HG02623 (cell line): ENCODE results near the gene KIRREL3.

ENCODE experiments used
- ATAC-seq: cut with Tn5 transposase; IDR thresholded peaks from one replicate; pipeline ENCODE4 v1.9.1; 2021; ENCODE audit warnings: moderate library complexity; ENCODE audit not compliant: unreplicated experiment

The KIRREL3 gene

DNA sequence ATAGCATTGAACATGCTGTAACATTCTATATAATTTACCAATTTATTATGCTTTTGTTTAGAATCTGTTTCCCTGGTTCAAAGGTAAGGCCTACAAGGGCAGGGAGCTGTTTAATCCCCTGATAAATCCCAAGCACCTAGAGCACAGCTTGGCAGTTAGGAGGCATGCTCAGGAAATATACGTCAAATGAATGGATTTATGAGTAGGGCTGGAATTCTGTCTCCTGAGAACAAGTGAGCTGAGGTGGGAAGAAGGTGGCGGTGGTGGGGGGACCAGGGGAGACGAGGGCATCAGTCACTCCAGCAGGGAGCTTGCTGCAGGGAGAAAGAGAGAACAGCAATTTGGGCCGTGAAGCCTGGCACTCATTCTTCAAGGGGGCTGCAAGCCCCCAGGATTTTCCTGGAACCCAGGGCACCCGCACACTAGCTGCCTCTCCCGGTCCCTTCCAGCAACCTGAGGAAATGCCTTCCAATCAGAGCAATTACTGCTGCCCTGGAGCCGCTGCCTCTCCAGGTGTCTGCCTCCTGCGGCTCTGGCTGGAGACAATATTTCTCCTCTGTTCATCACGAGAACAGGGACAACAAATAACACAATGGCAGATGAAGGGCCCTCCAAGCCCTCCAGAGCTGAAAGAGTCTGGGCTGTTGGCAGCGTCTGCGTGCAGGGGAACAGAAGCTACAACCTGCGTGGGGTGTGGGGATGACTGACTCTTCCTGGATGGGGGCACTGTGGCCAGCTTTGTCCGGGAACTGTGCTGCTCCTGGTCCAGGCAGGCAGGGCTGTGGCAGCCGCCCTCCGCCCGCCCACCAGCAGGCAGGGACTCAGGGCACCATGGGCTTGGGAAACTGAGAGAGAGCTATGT, 411.7 kb downstream of the KIRREL3 start:
- no peak for ATAC-seq

DNA sequence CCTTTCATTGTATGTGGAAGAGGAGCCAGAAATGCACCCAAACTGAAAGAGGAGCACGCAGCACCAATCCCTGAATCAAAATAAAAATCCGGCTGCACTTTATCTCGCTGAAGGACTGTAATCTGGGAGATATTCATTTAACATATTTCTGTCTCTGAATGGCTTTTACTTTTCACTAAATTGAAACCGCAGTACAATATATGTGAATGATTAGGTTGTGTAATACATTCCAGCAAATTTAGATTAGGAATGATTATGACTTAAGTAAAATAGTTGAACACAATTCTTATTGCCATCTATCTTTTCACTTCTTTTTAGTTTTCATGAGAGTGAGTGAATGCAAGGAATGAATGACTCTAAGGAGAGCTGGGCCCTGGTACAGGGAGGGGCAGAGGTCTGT, 413.0 kb downstream of the KIRREL3 start:
- ATAC-seq, result no peak

- no peak for ATAC-seq
Observed at GRCh38 chr11:126585774-126586491, 414.6 kb downstream of the KIRREL3 start.

DNA sequence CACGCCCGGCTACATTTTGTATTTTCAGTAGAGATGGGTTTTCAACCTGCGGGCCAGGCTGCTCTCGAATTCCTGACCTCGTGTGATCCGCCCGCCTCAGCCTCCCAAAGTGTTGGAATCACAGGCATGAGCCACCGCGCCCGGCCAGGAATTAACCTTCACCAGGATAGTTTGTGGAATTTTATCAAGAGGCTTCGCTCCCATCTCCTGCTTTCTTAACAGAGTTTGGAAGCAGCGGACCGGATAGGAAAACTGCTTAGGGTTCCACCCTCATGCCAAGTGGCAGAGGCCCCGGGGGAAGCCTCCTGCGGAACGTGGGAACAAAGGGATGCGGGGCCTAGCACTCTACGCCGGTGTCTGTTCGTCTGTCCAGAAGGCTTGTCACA, 415.2 kb downstream of the KIRREL3 start:
- ATAC-seq, result no peak

DNA sequence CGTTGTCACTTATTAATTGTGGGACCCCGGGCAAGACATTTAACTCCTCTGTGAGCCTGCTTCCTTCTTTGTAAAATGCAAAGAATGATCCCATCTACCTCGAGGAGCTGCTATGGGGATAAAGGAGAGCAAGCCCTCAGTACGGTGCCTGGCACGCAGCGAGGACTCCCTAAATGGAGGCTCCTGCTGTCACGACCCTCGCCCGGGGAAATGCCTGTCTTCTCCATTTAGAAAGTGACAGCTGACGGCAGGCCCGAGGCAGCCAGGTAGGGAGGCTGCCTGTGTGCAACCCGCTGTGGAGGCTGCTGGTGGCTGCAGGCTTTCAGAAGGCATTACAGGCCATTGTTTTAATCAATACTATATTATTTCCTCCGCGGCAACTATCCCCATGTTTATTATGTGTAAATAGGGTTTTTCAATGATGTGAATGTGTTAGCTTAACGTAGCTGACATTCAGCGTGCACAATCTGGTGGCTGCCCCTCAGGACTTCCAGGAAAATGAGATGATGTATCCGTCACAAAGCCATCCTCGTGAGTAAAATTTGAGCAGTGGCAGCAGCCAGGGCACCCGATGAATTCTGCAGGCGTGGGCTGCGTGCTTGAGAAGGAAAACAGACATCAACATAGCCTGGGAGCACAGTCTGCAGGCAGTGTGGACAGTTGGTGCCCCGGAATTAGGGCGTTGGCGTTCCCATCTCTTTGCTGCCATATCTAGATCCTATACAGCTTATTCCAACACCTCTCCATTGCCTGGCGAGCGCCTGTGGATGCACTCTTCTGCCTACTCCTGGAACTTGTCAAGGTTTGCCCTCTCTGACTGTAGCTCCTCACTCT, 416.8 kb downstream of the KIRREL3 start:
- ATAC-seq, result no peak

DNA sequence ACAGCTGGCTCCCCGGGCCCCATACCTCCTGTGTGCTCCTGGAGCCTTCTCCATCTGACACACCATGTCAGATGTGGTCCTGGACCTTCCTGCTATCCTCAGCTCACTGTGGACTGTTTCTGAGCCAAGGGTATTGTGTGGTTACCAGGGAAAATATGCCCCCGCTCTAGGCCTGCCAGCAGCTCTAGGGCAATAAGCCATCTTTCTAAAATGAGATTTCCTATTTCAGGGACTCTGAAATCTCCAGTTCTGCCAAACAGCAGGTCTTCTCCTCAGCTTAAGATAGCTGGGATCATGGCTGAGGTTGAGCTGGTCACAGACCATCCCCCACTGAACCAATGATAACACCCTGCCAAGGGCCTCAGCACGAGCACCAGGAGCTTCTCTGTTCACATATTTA, 417.5 kb downstream of the KIRREL3 start:
- ATAC-seq, result no peak

GRCh38 chr11:126581871-126582648, 418.5 kb downstream of the KIRREL3 start:
- no peak for ATAC-seq

DNA sequence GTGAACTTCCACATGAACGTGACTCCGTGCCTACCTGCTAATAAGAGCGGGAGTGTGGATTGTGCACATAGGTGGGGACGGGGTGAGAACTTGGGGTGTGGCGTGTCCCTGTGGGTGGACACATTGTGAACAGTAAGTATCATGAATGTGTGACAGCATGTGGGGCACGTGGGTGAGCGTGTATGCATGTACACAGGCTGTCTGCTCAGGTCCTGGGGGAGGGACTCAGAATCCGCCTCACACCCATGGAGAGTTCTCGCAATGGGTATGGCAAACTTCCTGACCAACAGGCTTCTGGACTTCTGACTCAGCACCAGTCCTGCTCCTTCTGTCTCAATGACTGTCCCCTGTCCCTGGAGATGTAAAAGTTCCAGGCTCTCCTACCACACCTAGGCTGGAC, 422.1 kb downstream of the KIRREL3 start:
- no peak for ATAC-seq

GRCh38 chr11:126578021-126578420, 422.5 kb downstream of the KIRREL3 start:
- ATAC-seq, result no peak

- no peak for ATAC-seq
Observed at GRCh38 chr11:126575849-126576248, 424.7 kb downstream of the KIRREL3 start.

DNA sequence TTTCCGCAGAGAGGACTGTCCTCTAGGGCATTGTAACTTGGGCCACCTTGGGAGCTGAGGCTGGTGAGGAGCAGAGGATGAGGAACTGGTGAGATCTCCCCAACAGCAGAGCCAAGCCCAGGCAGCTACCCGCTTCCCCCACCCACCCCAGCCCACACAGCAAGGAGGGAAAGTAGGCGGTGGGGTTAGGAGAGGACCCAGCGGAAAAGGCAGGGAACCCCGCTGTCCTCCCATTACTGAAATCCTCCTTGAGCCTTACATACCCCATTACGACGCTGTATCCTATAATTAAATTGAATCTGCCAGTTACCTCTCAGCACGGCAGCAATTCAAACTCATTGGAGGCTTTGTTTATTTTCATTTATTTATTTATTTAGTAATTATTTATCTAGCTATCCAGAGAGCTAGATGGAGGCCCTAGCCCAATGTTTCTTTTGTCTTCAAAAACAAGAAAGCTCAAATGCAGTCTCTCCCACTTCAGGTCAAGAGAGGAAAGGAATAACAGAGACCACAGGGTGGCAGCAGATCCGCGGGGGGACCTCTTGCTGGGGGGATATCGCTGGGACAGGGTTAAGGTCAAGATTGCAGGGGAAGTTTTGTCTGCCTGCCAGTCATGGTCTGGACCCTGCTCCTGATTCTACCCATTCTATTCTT, 427.1 kb downstream of the KIRREL3 start:
- ATAC-seq, result no peak

- no peak for ATAC-seq
Observed at GRCh38 chr11:126570489-126570888, 430.1 kb downstream of the KIRREL3 start.

- no peak for ATAC-seq
Observed at GRCh38 chr11:126567419-126567818, 433.2 kb downstream of the KIRREL3 start.

DNA sequence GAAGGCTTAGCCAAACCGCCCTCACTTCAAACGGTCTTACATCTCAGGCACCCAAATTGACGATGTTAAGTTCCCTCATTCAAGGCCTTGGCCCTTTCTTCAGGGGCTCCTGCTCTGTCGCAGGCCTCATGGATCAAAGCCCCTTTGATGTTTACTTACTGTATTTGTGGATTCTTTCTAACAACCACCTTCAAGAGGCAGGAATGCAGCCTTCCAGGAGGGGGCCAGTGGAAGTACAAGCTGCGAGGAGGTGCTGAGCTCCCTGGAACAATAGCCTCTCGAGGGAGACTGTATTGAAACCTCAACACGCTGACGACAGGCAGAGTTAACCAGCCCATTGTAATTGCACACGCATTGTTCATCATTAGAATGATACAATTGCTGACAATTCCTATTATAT, 436.0 kb downstream of the KIRREL3 start:
- ATAC-seq, result no peak

DNA sequence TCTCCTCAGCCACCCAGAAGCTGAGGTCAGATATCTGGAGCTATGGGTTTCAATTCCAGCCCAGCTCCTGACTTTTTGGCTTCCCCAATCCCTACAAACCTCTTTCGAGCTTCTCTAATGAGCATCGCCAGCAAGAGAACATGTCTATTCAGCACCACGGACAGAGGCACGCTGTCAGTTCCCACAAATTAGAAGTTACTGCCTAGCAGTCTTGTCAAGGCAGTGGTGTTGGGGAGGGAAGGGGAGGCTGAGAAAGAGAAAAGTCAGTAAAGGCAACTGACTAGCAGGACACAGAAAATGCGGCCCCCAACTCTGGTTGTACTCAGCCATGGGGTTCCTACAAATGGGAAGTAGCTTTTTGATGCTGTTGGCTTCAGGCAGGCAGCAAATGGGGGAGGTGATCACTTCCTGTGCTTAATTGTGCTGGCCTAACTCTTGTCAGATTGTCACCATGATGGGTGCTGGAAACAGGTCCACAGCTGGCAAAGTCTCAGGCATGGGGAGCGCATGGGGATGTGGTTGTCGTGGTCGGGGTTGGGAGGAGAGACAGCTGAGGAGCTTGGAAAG, 439.2 kb downstream of the KIRREL3 start:
- ATAC-seq, result no peak

- no peak for ATAC-seq
Observed at GRCh38 chr11:126560221-126560620, 440.3 kb downstream of the KIRREL3 start.

- ATAC-seq, result no peak
Observed at GRCh38 chr11:126548581-126549550, 451.7 kb downstream of the KIRREL3 start.

DNA sequence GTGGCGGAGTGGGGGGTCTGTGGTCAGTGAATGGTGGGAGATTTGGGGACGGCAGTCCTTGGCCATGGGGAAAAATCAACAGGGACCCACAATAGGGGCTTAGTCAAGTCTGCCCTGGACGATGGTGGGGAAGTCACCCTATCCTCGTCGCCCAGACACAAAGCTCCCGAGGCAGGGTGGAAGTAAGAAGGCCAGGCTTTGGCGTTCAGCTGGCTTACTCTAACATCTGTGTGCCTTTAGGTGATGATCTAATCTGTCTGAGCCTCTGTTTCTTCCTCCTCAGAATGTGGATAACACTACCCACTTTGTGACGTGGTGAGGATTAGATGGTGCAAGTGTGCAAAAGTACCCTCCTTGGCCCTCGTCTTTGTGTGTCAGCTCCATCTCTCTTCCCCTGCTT, 452.9 kb downstream of the KIRREL3 start:
- ATAC-seq, result no peak

DNA sequence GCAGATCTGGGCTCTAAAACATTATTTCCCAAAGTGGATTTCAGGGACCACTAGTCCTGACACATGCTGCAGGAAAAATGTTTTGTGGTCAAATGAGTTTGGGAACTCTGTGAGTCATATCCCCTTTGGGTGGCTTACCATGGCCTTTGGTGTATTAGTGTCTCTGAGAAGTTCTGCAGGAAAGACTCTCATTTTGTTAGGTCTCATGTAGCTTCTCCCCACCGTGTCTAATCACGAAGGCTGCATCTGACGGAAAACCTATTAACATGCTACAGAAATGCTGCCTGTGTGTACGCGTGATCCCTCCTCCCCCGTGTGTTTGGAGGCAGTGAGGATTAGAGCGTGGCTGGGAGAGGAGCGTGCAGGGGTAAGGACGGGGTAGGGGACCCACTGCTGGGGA, 453.4 kb downstream of the KIRREL3 start:
- ATAC-seq, result no peak
